GM21447 (cell line): ENCODE results near the gene PPP1R12B.
A peak's percentile ranks its signal among the peaks of the same experiment; 100 is the strongest.
"Not testable (repeated sequence)": the region's sequence is repeated elsewhere in the genome, so short reads cannot be mapped to it uniquely, and the experiment has no call there.

Experiments
- ATAC-seq: cut with Tn5 transposase; IDR thresholded peaks from one replicate; pipeline ENCODE4 v1.9.1; 2021; ENCODE audit not compliant: unreplicated experiment

Gene PPP1R12B

GRCh38 chr1:202599669-202600431 is 251.4 kb downstream of the PPP1R12B start:
- no peak for ATAC-seq

GRCh38 chr1:202600432-202601041 is 252.0 kb downstream of the PPP1R12B start:
- no peak for ATAC-seq

GRCh38 chr1:202603435-202603834 is 254.9 kb downstream of the PPP1R12B start:
- ATAC-seq, result no peak

GRCh38 chr1:202605515-202605914 is 257.0 kb downstream of the PPP1R12B start:
- no peak for ATAC-seq

- ATAC-seq, result not testable (repeated sequence)
Measured at GRCh38 chr1:202612036-202612435, 263.5 kb downstream of the PPP1R12B start.

- ATAC-seq, result no peak
Measured at GRCh38 chr1:202613571-202613970, 265.1 kb downstream of the PPP1R12B start.

GRCh38 chr1:202614363-202615207 is 266.1 kb downstream of the PPP1R12B start:
- not testable (repeated sequence) for ATAC-seq

- peak; percentile 4 for ATAC-seq
Measured at GRCh38 chr1:202615208-202615500, 266.7 kb downstream of the PPP1R12B start.

- ATAC-seq, result peak; percentile 79
Measured at GRCh38 chr1:202615501-202616354, 267.2 kb downstream of the PPP1R12B start.

- ATAC-seq, result peak; percentile 10
Measured at GRCh38 chr1:202616355-202616915, 267.9 kb downstream of the PPP1R12B start.

GRCh38 chr1:202619012-202619411 is 270.5 kb downstream of the PPP1R12B start:
- ATAC-seq, result not testable (repeated sequence)

- ATAC-seq, result no peak
Measured at GRCh38 chr1:202619505-202619904, 271.0 kb downstream of the PPP1R12B start.

- not testable (repeated sequence) for ATAC-seq
Measured at GRCh38 chr1:202620036-202620435, 271.5 kb downstream of the PPP1R12B start.

- ATAC-seq, result no peak
Measured at GRCh38 chr1:202621446-202621845, 272.9 kb downstream of the PPP1R12B start.

- no peak for ATAC-seq
Measured at GRCh38 chr1:202622388-202622787, 273.9 kb downstream of the PPP1R12B start.

- ATAC-seq, result no peak
Measured at GRCh38 chr1:202623075-202623474, 274.6 kb downstream of the PPP1R12B start.

GRCh38 chr1:202623476-202623875 is 275.0 kb downstream of the PPP1R12B start:
- not testable (repeated sequence) for ATAC-seq

- no peak for ATAC-seq
Measured at GRCh38 chr1:202624088-202624780, 275.7 kb downstream of the PPP1R12B start.

GRCh38 chr1:202624781-202625108 is 276.2 kb downstream of the PPP1R12B start:
- ATAC-seq, result no peak
